Measurements from ENCODE around the gene ANXA6.
"Not testable (repeated sequence)": the region's sequence is repeated elsewhere in the genome, so short reads cannot be mapped to it uniquely, and the experiment has no call there.

The ANXA6 gene

DNA sequence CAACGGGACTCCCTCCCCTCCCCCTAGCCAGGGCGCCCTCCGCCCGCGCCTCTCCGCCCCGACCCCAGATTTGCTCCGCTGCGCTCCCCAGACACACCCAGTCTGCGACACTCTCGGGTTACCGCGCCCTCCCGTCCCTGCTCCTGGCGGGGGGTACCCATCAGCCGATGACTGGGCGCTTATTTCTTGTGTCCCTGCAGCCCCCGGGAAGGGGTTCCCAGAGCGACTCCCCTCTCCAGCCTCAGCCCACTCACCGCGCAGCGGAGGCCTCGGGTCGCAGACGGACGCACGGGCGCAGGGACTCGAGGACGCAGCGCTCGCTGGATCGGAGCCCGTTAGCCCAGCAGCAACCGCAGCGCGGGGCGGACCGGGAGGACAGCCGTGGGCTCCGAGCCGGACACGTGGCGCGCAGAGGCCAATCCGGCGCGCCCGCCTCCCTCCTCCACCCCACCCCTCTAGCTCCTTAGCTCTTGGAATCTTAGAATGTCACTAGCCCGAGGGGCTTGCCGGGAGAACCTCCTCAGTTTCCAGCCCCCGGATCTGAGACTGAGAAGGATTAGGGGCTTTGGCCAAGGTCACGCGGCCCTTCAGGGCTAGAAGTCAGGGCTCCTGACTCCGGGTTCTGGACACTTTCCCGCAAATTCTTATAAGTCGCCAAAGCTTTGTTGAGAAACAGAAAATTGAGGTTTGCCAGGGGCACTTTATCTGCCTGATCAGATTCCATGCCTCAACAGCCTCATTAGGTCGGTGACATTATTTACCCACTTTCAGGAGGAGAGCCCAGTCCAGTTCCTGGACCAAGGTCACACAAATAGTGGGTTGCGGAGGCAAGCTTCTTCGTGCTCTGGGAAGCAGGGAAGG lies at the start of gene ANXA6:
Gene ANXA6, minus strand, starts transcription at position 354 of the 861 bp plus-strand sequence. CDS start 9,878 bp downstream, outside the sequence.
- Histone ChIP-seq H3K4me1 (ENCODE audit: insufficient read depth, low read length) (peaks cover 29% of the 10 kb centered on the region), H2AFZ (ENCODE audit: low read depth, low read length) (peak within 1 kb of the TSS; percentile 87), H3K36me3 (ENCODE audit: insufficient read depth, low read length) (no peaks in the 10 kb centered on the region)

DNA sequence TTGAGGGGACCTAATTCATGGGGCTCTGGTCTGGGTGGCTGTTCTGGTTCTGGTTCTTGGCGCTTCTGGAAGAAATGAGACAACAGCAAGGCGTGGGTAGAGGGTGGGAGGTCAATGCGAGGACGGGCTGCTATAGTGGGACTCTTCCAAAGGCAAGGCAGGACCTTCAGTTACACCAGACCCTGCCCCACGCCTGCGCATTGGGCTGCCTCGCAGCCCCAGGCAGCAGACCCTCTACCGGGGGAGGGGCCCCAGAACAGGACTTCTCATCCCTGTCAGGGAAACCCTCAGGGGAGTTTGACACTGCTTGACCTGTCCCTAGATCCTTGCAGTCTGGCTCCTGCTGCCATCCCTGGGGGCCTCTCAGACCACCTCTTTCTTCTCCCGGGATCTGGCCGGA lies 47.8 kb upstream of the ANXA6 start:
- Histone ChIP-seq H2AFZ (ENCODE audit: low read depth, low read length) (no peak overlapping the region), H3K36me3 (ENCODE audit: insufficient read depth, low read length) (no peaks in the 10 kb centered on the region), H3K27me3 (ENCODE audit: insufficient read depth, low read length) (peaks cover 2% of the 10 kb centered on the region), H3K4me1 (ENCODE audit: insufficient read depth, low read length) (no peaks in the 10 kb centered on the region), H3K9me3 (ENCODE audit: low read length) (no peaks in the 10 kb centered on the region), H3K4me3 (ENCODE audit: low read length) (no peak overlapping the region)

More for the DNA sequence above, at the start of gene ANXA6:
- Histone ChIP-seq H3K9me3 (ENCODE audit: low read length) (no peaks in the 10 kb centered on the region), H3K4me3 (ENCODE audit: low read length) (peak within 1 kb of the TSS; percentile 79), H3K27me3 (ENCODE audit: insufficient read depth, low read length) (no peaks in the 10 kb centered on the region)

DNA sequence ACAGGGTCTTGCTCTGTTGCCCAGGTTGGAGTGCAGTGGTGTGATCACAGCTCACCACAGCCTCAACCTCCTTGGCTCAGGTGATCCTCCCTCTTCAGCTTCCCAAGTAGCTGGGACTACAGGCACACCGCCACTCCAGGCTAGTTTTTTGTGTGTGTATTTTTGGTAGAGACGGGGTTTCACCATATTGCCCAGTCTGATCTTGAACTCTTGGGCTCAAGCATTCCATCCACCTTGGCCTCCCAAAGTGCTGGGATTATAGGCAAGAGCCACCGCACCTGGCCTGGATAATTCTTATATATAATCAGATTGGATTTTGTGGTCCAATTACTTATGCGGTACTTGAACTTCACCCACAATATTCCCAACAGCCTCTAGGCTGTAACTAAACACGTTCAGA lies 46.5 kb upstream of the ANXA6 start:
- Histone ChIP-seq H3K9me3 (ENCODE audit: low read length) (no peaks in the 10 kb centered on the region), H3K4me3 (ENCODE audit: low read length) (no peak overlapping the region), H3K36me3 (ENCODE audit: insufficient read depth, low read length) (no peaks in the 10 kb centered on the region), H2AFZ (ENCODE audit: low read depth, low read length) (no peak overlapping the region), H3K27me3 (ENCODE audit: insufficient read depth, low read length) (peaks cover 2% of the 10 kb centered on the region), H3K4me1 (ENCODE audit: insufficient read depth, low read length) (no peaks in the 10 kb centered on the region)

DNA sequence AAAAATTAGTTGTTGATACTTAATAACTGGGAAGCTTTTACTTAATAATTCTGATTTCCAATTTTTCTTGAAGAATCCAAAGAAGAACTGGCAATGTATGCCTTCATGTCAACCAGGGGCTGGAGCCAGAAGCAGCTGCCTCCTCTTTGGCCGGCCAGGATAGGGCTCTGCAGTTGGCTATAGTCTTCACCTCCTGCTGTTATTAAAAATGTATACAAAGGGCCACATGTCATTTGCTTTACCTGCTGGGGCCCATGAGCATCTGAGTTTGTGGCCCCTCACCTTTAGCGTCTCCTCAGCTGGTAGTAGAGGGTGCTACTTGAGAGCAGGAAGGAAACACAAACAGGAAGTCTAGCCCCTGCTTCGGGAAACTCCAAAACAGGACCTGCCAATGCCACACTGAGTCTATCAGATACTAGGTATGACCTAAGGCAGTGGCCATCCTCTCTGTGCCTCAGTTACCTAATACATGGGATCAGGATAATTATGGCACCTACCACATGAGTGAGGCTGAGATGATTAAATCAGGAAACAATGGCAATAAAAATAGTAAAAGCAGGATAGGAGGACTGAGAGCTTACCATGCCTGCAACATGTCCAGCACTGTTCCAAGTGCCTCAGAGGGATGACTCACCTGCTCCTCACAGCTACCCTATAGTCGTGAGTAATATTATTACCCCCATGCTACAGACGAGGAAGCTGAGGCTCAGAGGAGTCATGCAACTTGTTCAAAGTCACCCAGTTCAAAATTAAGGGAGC lies 45.0 kb upstream of the ANXA6 start:
- Histone ChIP-seq H3K4me1 (ENCODE audit: insufficient read depth, low read length) (no peaks in the 10 kb centered on the region), H3K36me3 (ENCODE audit: insufficient read depth, low read length) (no peaks in the 10 kb centered on the region), H3K9me3 (ENCODE audit: low read length) (no peaks in the 10 kb centered on the region), H2AFZ (ENCODE audit: low read depth, low read length) (no peak overlapping the region), H3K27me3 (ENCODE audit: insufficient read depth, low read length) (peaks cover 2% of the 10 kb centered on the region), H3K4me3 (ENCODE audit: low read length) (no peak overlapping the region)

DNA sequence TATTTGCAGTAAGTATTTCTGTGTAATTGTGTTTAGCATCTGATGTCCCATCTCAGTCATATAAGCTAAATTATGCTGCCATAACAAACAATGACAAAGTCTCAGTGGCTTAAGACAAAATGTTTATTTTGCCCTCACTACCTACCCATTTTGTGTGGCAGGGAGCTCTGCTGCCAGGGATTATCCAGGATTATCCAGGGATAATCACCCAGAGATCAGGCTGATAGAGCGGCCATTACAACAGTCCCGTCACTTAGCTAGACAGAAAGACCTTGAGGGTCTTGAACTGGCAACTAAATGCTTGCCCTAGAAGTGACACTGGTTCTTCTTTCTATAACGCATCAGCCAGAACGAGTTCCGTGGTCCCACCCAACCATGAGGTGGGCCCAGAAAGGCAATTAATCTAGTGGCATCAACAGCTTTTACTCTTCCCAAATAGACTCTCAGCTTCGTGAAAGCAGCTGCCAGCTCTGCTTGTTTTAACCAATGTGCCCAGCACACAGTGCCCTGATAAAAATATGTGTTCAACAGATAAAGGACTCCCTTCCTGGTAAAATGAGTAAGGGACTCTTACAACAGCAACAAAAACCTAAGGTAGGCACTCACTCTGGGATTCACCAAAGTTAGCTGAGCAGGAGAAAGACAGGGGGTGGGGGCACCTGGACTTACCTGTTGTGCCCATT lies 43.5 kb upstream of the ANXA6 start:
- H3K36me3 ChIP-seq (ENCODE audit: insufficient read depth, low read length) = no peaks in the 10 kb centered on the region
- H3K27me3 ChIP-seq (ENCODE audit: insufficient read depth, low read length) = peaks cover 2% of the 10 kb centered on the region
- no peaks in the 10 kb centered on the region for H3K9me3 ChIP-seq (ENCODE audit: low read length)
- H3K4me3 ChIP-seq (ENCODE audit: low read length) = no peak overlapping the region
- H3K4me1 ChIP-seq (ENCODE audit: insufficient read depth, low read length) = no peaks in the 10 kb centered on the region
- no peak overlapping the region for H2AFZ ChIP-seq (ENCODE audit: low read depth, low read length)

DNA sequence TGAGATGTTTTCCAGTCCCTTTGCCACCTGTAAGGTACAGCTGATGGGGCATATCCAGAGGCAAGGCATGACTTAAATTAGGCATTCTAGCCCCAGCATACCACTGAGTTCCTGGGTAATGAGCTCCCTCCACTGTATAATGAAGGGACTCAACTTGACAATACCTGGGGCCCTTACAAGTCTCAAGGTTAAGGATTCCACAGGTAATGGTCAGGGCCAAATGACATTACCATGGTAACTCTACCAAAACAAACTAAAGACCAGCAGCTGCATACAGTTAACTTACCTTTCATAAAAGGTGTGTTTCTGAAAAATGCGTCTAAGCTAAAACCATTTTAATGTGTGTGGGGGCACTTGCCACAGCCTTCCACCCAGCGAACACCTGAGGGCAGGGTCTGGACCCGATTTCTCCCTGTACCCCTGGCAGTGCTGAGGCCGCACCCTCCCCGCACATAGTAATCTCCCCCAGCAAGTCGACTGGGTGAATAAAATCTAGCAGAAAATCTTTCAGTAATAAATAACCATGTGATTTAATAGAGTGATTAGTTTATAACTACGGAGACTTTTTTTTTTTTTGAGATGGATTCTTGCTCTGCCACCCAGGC lies 42.1 kb upstream of the ANXA6 start:
- no peaks in the 10 kb centered on the region for H3K4me1 ChIP-seq (ENCODE audit: insufficient read depth, low read length)
- no peaks in the 10 kb centered on the region for H3K9me3 ChIP-seq (ENCODE audit: low read length)
- no peak overlapping the region for H2AFZ ChIP-seq (ENCODE audit: low read depth, low read length)
- peaks cover 2% of the 10 kb centered on the region for H3K27me3 ChIP-seq (ENCODE audit: insufficient read depth, low read length)
- no peak overlapping the region for H3K4me3 ChIP-seq (ENCODE audit: low read length)
- no peaks in the 10 kb centered on the region for H3K36me3 ChIP-seq (ENCODE audit: insufficient read depth, low read length)

DNA sequence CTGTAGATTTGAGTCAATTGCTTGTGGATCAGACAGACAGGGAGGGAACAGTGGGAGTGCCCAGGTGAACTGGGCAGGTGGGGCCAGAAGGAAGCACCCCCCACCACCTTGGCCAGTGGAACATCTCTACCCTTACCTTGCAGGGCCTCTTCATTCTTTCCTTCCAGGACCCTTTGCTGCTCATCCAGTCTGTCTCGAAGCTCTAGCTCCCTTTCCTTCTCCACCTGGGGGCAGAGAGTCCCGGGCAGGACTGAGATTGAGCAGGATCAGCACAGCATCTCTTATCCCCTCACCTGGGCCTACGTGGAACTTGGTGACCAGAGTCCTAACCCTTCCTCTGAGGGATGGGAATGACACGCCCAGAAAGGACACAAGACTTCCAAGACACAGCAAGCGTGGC lies 41.3 kb upstream of the ANXA6 start:
- no peaks in the 10 kb centered on the region for H3K9me3 ChIP-seq (ENCODE audit: low read length)
- peaks cover 2% of the 10 kb centered on the region for H3K27me3 ChIP-seq (ENCODE audit: insufficient read depth, low read length)

DNA sequence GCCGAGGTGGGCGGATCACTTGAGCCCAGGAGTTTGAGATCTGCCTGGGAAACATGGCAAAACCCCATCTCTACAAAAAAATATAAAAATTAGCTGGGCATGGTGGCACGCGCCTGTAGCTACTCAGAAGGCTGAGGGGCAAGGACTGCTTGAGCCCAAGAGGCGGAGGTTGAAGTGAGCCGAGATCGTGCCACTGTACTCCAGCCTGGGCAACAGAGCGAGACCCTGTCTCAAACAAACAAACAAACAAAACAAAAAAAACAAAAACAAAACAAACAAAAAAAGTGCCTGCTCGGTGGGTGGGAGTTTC lies 39.7 kb upstream of the ANXA6 start:
- not testable (repeated sequence) for H3K27me3 ChIP-seq (ENCODE audit: insufficient read depth, low read length); H3K9me3 ChIP-seq (ENCODE audit: low read length); H3K4me1 ChIP-seq (ENCODE audit: insufficient read depth, low read length); H3K36me3 ChIP-seq (ENCODE audit: insufficient read depth, low read length); H2AFZ ChIP-seq (ENCODE audit: low read depth, low read length); H3K4me3 ChIP-seq (ENCODE audit: low read length)

More for the DNA sequence above, 41.3 kb upstream of the ANXA6 start:
- Histone ChIP-seq H3K36me3 (ENCODE audit: insufficient read depth, low read length) (no peaks in the 10 kb centered on the region), H2AFZ (ENCODE audit: low read depth, low read length) (no peak overlapping the region), H3K4me3 (ENCODE audit: low read length) (no peak overlapping the region), H3K4me1 (ENCODE audit: insufficient read depth, low read length) (no peaks in the 10 kb centered on the region)

DNA sequence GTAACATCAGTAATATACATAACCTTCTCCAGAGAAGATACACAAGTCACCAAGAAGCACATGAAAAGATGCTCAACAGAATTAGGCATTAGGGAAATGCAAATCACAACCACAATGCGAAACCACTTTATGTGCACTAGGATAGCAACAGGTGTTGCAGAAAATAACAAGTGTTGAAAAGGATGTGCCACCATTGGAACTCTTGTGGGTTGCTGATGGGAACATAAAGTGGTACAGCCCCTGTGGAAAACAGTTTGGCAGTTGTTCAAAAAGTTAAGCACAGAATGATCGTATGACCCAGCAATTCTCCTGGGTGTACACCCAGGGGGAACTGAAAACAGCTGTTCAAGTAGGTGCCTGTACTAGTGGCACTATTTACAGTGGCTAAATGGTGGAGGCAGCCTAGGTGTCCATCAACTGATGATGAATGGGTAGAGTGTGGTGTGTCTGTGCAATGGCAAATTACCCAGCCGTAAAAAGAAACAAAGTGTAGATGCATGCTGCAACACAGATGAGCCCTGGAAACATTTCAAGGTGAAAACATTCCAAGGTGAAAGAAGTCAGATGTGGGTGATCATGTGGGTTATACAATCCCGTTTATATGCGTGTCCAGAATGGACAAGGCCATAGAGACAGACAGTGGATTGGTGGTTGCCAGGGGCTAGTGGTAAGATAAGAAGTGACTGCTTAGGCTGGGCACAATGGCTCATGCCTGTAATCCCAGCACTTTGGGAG lies 39.1 kb upstream of the ANXA6 start:
- Histone ChIP-seq H3K36me3 (ENCODE audit: insufficient read depth, low read length) (no peaks in the 10 kb centered on the region), H3K27me3 (ENCODE audit: insufficient read depth, low read length) (peaks cover 2% of the 10 kb centered on the region), H2AFZ (ENCODE audit: low read depth, low read length) (no peak overlapping the region), H3K4me1 (ENCODE audit: insufficient read depth, low read length) (no peaks in the 10 kb centered on the region), H3K9me3 (ENCODE audit: low read length) (no peaks in the 10 kb centered on the region), H3K4me3 (ENCODE audit: low read length) (no peak overlapping the region)

DNA sequence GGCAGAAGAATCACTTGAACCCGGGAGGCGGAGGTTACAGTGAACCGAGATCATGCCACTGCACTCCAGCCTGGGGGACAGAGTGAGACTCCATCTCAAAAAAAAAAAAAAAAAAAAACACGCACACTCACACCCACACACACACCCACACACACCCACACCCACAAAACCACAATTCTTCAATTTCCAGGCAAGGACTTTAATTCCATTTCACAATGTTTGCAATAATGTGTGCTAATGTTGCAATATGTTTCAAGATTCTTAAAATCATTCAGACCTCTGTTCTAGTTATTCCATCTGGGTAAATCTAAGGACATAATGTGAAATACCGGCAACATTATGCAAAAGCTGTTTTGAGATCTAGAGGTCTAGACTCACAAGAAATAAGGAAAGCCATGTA lies 38.0 kb upstream of the ANXA6 start:
- no peaks in the 10 kb centered on the region for H3K27me3 ChIP-seq (ENCODE audit: insufficient read depth, low read length)
- no peak overlapping the region for H2AFZ ChIP-seq (ENCODE audit: low read depth, low read length)
- H3K36me3 ChIP-seq (ENCODE audit: insufficient read depth, low read length) = no peaks in the 10 kb centered on the region
- no peaks in the 10 kb centered on the region for H3K9me3 ChIP-seq (ENCODE audit: low read length)
- H3K4me1 ChIP-seq (ENCODE audit: insufficient read depth, low read length) = no peaks in the 10 kb centered on the region
- H3K4me3 ChIP-seq (ENCODE audit: low read length) = no peak overlapping the region

DNA sequence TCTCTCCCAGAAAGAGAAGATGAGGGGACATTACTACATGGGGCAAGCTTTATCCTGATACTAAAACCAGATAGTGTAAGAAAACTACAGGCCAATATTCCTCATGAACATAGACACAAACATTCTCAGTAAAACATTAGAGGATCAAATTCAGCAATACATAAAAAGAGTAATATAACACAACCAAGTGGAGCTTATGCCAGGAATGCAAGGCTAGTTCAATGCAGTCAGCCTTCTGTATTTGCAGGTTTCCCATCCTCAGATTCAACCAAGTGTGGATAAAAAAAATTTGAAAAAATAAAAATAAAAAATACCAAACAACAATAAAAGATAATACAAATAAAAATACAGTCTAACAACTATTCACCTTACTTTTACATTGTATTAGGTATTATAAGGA lies 35.0 kb upstream of the ANXA6 start:
- Histone ChIP-seq H3K4me3 (ENCODE audit: low read length) (no peak overlapping the region), H3K9me3 (ENCODE audit: low read length) (no peaks in the 10 kb centered on the region), H3K36me3 (ENCODE audit: insufficient read depth, low read length) (no peaks in the 10 kb centered on the region), H3K4me1 (ENCODE audit: insufficient read depth, low read length) (no peaks in the 10 kb centered on the region), H2AFZ (ENCODE audit: low read depth, low read length) (no peak overlapping the region), H3K27me3 (ENCODE audit: insufficient read depth, low read length) (no peaks in the 10 kb centered on the region)

DNA sequence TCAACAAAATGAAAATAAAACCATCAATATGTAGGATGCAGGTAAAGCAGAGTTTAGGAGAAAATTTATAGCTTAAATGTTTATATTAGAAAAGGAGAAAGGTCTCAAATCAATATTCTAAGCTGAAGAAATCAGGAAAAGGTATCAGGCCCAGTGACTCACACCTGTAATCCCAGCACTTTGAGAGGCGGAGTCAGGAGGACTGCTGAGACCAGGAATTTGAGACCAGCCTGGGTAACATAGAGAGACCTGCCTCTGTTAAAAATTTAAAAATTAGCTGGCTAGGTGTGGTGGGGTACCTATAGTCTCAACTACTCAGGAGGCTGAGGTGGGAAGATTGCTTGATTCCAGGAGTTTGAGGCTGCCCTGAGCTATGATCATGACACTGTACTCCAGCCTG lies 34.1 kb upstream of the ANXA6 start:
- Histone ChIP-seq H3K36me3 (ENCODE audit: insufficient read depth, low read length) (no peaks in the 10 kb centered on the region), H2AFZ (ENCODE audit: low read depth, low read length) (no peak overlapping the region), H3K4me1 (ENCODE audit: insufficient read depth, low read length) (no peaks in the 10 kb centered on the region), H3K27me3 (ENCODE audit: insufficient read depth, low read length) (no peaks in the 10 kb centered on the region), H3K9me3 (ENCODE audit: low read length) (no peaks in the 10 kb centered on the region), H3K4me3 (ENCODE audit: low read length) (no peak overlapping the region)
